IPS DF 6.9 (cell line): Measurements from ENCODE around the gene CDS1.
"Not testable (repeated sequence)": the region's sequence is repeated elsewhere in the genome, so short reads cannot be mapped to it uniquely, and the experiment has no call there.

Source experiments
- DNase-seq: peaks from one replicate; pipeline ENCODE4 v3.0.0-alpha.2; 2013; ENCODE audit warnings: low read depth, low spot score
- H3K27ac ChIP-seq: one replicate; pipeline ENCODE4 v1.5.1; 2013; ENCODE audit warnings: low read length, control low read depth
- H3K27me3 ChIP-seq: 2 replicates; pipeline ENCODE4 v1.6.1; 2013; ENCODE audit warnings: mild to moderate bottlenecking, low read length; ENCODE audit not compliant: control insufficient read depth, insufficient read depth
- H3K36me3 ChIP-seq: 2 replicates; pipeline ENCODE4 v1.6.1; 2013; ENCODE audit warnings: low read length; ENCODE audit not compliant: control insufficient read depth, insufficient read depth
- H3K4me1 ChIP-seq: 2 replicates; pipeline ENCODE4 v1.6.1; 2013; ENCODE audit warnings: low read length; ENCODE audit not compliant: control insufficient read depth, insufficient read depth
- H3K4me3 ChIP-seq: 2 replicates; pipeline ENCODE4 v1.5.1; 2013; ENCODE audit warnings: mild to moderate bottlenecking, low read length
- H3K9me3 ChIP-seq: 2 replicates; pipeline ENCODE4 v1.6.1; 2013; ENCODE audit warnings: low read length, inconsistent platforms; ENCODE audit not compliant: control insufficient read depth, insufficient read depth
- WGBS: extraction: QIAGEN DNeasy Blood & Tissue Kit; methylation state at CpG from one replicate; pipeline ENCODE4 v1.1.7; 2013; ENCODE audit warnings: mixed read lengths, missing lambda C conversion rate; ENCODE audit not compliant: insufficient read length, insufficient coverage; 5-methylcytosine and 5-hydroxymethylcytosine counted together

Gene CDS1

GRCh38 chr4:84582988-84583875 lies at the start of gene CDS1:
TSS of gene CDS1 (plus strand) at chr4:84583127. CDS start at chr4:84583402, 275 bp downstream.
- Histone ChIP-seq H3K4me3 (peak within 1 kb of the TSS; percentile 84), H3K4me1 (peaks cover 3% of the 10 kb centered on the region; the same call in 1 of the 2 replicates), H3K27ac (no peak within 1 kb of the TSS), H3K9me3 (no peaks in the 10 kb centered on the region), H3K27me3 (no peaks in the 10 kb centered on the region; the same call in 1 of the 2 replicates), H3K36me3 (no peaks in the 10 kb centered on the region)
- no CpG with 5 or more reads among the region's 88 CpGs for WGBS
- no peak for DNase-seq

- DNase-seq: no peak
- no peaks in the 10 kb centered on the region for H3K36me3 ChIP-seq
- no peaks in the 10 kb centered on the region for H3K27me3 ChIP-seq
- H3K4me1 ChIP-seq: no peaks in the 10 kb centered on the region
- H3K4me3 ChIP-seq: no peak overlapping the region
- WGBS: no CpG with 5 or more reads among the region's 2 CpGs
- H3K27ac ChIP-seq: no peak overlapping the region
- H3K9me3 ChIP-seq: no peaks in the 10 kb centered on the region
These were observed 47.0 kb upstream of the CDS1 start for GRCh38 chr4:84535901-84536300.

GRCh38 chr4:84545093-84545492 lies 37.8 kb upstream of the CDS1 start:
- no CpG with 5 or more reads among the region's 5 CpGs for WGBS
- DNase-seq: no peak
- Histone ChIP-seq H3K4me3 (no peak overlapping the region), H3K27ac (no peak overlapping the region), H3K27me3 (no peaks in the 10 kb centered on the region), H3K4me1 (no peaks in the 10 kb centered on the region), H3K9me3 (no peaks in the 10 kb centered on the region), H3K36me3 (no peaks in the 10 kb centered on the region)

GRCh38 chr4:84547211-84547610 lies 35.7 kb upstream of the CDS1 start:
- WGBS: no CpG with 5 or more reads among the region's 3 CpGs
- DNase-seq: no peak
- Histone ChIP-seq H3K9me3 (no peaks in the 10 kb centered on the region), H3K36me3 (no peaks in the 10 kb centered on the region), H3K27ac (no peak overlapping the region), H3K4me3 (no peak overlapping the region), H3K27me3 (no peaks in the 10 kb centered on the region), H3K4me1 (no peaks in the 10 kb centered on the region)

- H3K27ac ChIP-seq, H3K4me1 ChIP-seq, H3K36me3 ChIP-seq, H3K9me3 ChIP-seq, H3K4me3 ChIP-seq, DNase-seq, H3K27me3 ChIP-seq: not testable (repeated sequence)
- no CpG with 5 or more reads among the region's 6 CpGs for WGBS
These were observed 33.7 kb upstream of the CDS1 start for GRCh38 chr4:84549191-84549590.

- no CpG with 5 or more reads among the region's 5 CpGs for WGBS
- no peak overlapping the region for H3K4me3 ChIP-seq
- no peak overlapping the region for H3K27ac ChIP-seq
- no peak for DNase-seq
- no peaks in the 10 kb centered on the region for H3K4me1 ChIP-seq
- no peaks in the 10 kb centered on the region for H3K36me3 ChIP-seq
- no peaks in the 10 kb centered on the region for H3K27me3 ChIP-seq
- no peaks in the 10 kb centered on the region for H3K9me3 ChIP-seq
These were observed 20.8 kb upstream of the CDS1 start for GRCh38 chr4:84562156-84562555.

- no peaks in the 10 kb centered on the region for H3K27me3 ChIP-seq
- DNase-seq: no peak
- H3K36me3 ChIP-seq: no peaks in the 10 kb centered on the region
- H3K27ac ChIP-seq: no peak overlapping the region
- no peaks in the 10 kb centered on the region for H3K9me3 ChIP-seq
- H3K4me3 ChIP-seq: no peak overlapping the region
- H3K4me1 ChIP-seq: no peaks in the 10 kb centered on the region
- no CpG with 5 or more reads among the region's 4 CpGs for WGBS
These were observed 19.9 kb upstream of the CDS1 start for GRCh38 chr4:84563002-84563401.

GRCh38 chr4:84565951-84566350 lies 17.0 kb upstream of the CDS1 start:
- H3K36me3 ChIP-seq: no peaks in the 10 kb centered on the region
- no peak overlapping the region for H3K27ac ChIP-seq
- WGBS: no CpG with 5 or more reads among the region's 4 CpGs
- no peaks in the 10 kb centered on the region for H3K9me3 ChIP-seq
- no peaks in the 10 kb centered on the region for H3K27me3 ChIP-seq
- no peak overlapping the region for H3K4me3 ChIP-seq
- peaks cover 4% of the 10 kb centered on the region for H3K4me1 ChIP-seq
- DNase-seq: peak; percentile 76

DNA sequence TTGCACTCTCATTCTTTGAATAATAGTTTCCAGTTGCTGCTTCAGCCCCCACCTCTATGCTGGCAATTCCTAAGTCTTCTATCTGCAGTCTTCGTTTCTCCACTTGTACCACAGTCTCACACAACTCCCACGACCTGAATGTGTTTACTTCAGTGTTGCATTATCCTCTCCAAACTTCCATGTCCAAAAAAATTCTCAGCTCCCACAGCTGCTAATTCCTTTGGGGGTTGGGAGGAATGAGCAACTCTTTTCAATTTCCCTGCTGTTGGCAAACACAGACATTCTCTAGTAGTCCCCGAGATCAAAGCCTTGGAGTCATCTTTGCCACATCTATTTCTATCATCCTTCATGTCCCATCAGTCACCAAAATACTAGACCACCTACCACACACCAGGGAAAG lies 14.4 kb upstream of the CDS1 start:
- Histone ChIP-seq H3K4me3 (no peak overlapping the region), H3K36me3 (no peaks in the 10 kb centered on the region), H3K27me3 (no peaks in the 10 kb centered on the region), H3K9me3 (no peaks in the 10 kb centered on the region), H3K27ac (no peak overlapping the region), H3K4me1 (peaks cover 5% of the 10 kb centered on the region)
- DNase-seq: no peak
- no CpG with 5 or more reads among the region's 3 CpGs for WGBS

- no peak overlapping the region for H3K4me3 ChIP-seq
- no peaks in the 10 kb centered on the region for H3K36me3 ChIP-seq
- no peak for DNase-seq
- peaks cover 5% of the 10 kb centered on the region for H3K4me1 ChIP-seq
- no CpG with 5 or more reads among the region's 2 CpGs for WGBS
- no peaks in the 10 kb centered on the region for H3K27me3 ChIP-seq
- H3K27ac ChIP-seq: no peak overlapping the region
- H3K9me3 ChIP-seq: no peaks in the 10 kb centered on the region
These were observed 13.9 kb upstream of the CDS1 start for GRCh38 chr4:84569009-84569408.
